NCI-H146 treated with DMSO at 0.1 percent for 48 hours (cell line): Measurements from ENCODE around the gene OMA1.
"Not testable (repeated sequence)": the region's sequence is repeated elsewhere in the genome, so short reads cannot be mapped to it uniquely, and the experiment has no call there.

ENCODE experiments used
- DNase-seq: peaks from one replicate; lab custom pipeline; 2025; ENCODE audit not compliant: unreplicated experiment; lab: John Stamatoyannopoulos, UW

Gene OMA1

DNA sequence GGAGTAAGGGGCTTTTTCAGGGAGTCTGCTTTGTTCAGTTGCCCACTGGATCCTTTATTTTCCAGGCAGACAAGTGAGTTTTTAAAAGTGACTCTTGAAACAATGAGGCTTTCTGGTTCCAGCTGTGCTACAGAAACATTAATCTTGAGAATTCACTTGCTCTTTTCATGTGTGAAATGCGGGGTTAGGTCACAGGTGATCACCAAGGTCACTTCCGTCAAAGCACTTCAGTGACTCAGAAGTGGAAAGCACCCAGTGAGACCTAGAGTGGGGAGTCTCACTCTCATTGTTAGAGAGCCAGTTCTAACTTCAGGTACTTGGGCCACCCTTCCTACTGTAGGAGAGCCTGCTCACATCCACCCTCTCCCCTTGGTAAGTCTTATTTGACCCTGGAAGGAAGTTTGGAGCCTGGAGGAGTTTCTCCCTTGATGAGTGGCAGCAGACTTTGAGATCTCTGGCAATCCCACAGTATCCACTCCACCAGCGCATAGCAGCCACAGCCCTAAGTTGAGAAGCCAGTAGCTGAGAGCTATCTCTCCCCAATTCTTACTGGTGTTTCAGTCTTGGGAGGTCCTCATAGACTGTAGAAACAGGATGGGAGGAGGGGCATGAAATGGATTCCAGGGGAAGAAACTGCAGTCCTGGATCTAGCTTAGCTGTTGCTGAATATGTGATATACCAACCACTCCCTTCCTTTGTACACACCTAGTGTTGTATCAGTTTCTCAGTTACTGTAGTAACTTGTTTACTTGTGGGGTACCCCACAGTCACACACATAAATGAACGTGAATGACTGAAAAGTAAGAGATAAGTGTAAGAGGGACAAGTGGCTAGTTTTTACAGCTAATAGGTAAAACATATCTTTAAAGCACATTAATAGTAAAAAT, 27.4 kb upstream of the OMA1 start:
- no peak for DNase-seq

DNA sequence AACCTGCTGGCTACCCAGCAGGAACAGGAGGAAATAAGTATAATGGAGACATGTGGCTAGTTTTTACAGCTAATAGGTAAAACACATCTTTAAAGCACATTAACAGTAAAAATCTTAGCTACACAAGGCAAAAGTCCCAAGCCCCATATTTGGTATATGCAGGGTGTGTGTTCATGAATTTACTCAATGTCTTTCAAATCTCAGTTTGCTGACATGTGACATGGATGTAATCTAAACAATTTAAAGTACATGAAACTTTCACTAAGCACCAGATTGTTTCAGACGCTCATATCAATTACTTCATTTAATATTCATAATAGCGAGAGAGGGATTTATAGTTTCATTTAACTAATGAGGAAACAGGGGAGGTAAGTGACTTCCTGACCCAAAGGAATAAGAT, 26.6 kb upstream of the OMA1 start:
- no peak for DNase-seq

DNA sequence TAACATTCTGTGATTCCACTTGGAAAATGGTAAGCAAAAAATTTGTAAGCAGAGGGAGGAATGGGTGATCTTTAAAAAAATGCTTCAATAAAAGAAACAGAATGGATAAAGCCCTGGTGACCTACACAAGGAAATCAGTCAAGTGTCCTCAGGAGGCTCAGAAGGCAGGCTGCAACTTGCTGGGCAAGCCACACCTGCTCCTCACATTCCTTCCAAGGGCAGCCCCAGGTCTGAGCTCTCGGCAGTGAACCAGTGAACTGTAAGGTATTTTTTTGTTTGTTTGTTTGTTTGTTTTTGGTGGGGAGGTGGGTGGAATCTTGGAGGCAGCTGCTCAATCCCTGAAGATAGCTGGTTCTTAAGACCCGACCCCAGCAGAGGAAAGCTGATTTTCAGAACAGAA, 26.2 kb upstream of the OMA1 start:
- no peak for DNase-seq

DNA sequence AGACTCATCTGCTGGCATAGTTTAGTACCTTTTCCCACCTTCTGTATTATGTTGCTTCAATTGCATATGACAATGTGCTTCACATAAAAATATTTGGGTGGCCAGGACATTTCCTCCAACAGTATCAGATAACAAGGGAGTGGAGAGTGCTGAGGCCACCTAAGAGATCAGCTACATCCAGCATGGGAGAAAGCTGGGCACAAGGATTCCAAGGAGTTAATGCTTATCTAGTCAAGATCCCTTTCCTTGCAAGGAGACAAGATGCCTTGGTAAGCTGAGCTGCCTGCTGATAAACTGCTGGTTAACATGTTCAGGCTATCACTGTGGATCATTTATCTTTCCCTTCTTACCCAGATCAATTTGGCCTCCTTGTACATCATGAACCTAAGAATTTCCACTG, 25.1 kb upstream of the OMA1 start:
- DNase-seq = no peak

DNA sequence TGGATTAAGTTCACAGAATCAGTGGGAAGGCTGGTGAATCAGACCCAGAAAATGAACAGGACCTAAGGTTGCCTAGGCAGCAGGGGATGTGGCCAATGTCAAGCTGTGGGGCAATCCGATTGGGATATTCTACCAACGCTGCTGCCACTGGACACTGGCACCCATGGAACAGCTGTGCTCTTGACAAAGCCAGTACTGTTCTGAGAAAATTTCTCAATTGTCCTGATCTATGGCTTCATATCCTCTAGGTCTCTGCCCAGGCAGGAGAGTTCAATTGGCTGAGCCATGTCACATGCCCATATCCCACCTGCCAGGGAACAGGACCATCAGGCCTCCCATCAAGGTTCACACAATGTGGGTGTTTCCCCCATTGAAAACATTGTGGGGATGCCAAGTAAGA, 24.3 kb upstream of the OMA1 start:
- DNase-seq = no peak

DNA sequence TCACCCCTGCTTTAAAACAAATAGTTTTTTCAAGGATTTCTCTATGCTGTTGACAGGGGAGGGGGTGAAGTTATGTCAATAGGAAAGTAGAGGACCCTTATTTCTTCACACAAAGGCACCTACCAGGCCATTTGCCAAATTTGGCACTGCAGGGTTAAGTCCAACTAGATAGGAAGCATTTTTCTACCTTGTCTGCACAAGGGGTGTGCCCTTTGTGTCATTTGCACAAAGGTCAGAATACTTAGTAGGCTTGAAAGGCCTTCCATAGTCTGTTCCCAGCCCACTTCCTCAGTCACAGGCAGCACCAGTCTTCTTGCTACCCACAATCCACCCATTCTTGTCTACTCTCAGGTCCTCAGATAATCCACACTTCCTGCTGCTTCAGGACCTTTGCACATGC, 23.6 kb upstream of the OMA1 start:
- DNase-seq = no peak

DNA sequence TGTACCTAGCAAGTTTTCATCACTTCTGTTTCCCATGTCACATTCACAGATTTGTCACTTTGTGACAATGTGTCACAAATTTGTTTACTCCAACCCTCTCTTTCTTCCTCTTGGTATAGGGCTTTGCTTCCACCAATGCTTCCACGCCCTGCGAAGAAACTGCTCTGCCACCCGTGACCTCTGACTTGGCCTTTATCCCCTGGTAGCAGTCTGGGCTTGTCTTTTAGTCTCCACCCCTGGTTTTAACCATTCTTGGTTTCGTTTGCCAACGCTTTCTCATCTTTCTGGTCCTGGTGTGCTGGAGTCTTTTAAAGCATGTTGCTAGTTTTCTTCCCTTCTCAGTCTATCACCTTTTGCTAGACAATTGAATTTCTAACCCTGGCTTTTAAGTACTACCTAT, 22.4 kb upstream of the OMA1 start:
- no peak for DNase-seq

DNA sequence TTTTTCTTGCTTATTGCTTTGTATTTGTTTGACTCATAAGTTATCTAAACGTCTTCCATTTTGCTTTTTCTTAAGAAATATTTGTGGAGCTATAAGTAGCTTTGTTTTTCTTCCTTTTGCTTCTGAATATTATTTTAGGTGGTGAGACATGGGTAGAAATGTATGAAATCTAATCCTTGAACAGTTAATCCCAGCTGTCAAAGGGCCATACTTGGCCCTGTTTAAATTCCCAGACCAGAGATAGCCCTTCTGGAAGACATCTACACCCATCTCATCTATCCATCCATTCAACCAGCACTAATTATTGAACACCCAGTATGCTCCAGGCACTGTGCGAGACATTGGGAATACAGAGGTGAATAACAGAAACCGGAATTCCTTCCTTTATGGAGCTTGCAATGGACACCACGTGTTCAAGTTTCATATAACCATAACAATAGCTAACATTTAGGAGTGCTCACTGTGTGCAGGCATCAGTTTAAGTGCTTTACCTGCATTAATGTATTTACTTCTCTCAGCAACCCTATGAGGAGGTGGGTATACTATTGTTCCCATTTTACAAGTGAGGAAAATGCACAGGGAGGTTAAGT, 21.8 kb upstream of the OMA1 start:
- DNase-seq = no peak

DNA sequence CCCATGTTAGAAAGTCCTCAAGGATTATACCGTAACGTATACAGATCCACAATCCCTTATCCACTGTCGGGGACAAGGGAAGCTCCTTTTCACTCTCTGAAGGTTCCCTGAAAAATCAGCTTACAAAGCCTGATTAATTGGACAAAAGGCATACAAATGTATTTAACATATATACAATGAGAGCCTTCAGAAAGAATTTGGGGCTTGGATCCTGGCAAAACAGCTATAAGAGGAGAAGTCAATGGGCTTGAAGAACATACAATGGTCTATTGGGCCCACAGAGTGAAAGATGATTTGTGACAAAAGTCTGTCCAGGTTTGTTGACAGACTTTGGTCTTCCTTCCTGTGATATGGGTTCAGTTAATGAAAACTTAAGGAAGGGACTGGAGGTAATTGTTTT, 19.8 kb upstream of the OMA1 start:
- DNase-seq = no peak

DNA sequence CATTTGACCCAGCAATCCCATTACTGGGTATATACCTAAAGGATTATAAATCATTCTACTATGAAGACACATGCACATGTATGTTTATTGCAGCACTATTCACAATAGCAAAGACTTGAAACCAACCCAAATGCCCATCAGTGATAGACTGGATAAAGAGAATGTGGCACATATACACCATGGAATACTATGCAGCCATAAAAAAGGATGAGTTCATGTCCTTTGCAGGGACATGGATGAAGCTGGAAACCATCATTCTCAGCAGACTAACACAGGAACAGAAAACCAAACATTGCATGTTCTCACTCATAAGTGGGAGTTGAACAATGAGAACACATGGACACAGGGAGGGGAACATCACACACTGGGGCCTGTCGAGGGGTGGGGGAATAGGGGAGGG, 17.2 kb upstream of the OMA1 start:
- not testable (repeated sequence) for DNase-seq

DNA sequence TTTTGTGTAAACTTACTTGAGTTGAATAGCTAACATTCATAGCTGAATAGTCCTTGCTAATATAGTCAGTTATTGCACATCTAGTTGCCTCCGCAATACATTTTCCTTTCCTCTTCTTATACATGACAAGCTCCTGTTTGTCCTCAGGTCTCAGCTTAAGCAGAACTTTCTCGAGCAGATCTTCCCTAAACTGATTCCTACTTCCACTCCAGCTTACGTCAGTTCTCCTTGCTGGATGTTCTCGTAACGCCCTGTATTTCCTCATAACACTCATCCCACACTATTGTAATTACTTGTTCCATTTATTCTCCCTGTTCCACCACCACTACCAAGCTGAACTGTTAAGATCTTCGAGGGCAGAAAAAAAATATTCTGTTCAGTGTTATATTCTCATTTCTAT, 15.1 kb upstream of the OMA1 start:
- DNase-seq = no peak

DNA sequence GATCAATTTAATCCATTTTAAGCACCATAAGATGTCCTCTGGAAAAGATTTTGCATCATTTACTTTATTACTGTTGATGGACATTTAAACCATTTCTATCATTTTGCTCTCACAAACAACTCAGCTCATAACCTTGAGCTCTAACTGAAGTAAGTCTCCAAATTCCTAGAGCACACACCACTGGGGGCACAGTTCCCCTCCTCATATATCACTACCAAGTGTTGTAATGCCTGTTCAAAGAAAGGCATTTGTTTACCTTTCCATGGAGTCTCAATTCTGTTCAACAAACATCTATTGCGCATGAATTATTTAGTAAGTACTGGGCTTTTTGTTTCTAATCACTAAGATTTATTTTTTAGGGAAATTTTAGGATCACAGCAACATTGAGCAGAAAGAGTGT, 8.9 kb upstream of the OMA1 start:
- no peak for DNase-seq

DNA sequence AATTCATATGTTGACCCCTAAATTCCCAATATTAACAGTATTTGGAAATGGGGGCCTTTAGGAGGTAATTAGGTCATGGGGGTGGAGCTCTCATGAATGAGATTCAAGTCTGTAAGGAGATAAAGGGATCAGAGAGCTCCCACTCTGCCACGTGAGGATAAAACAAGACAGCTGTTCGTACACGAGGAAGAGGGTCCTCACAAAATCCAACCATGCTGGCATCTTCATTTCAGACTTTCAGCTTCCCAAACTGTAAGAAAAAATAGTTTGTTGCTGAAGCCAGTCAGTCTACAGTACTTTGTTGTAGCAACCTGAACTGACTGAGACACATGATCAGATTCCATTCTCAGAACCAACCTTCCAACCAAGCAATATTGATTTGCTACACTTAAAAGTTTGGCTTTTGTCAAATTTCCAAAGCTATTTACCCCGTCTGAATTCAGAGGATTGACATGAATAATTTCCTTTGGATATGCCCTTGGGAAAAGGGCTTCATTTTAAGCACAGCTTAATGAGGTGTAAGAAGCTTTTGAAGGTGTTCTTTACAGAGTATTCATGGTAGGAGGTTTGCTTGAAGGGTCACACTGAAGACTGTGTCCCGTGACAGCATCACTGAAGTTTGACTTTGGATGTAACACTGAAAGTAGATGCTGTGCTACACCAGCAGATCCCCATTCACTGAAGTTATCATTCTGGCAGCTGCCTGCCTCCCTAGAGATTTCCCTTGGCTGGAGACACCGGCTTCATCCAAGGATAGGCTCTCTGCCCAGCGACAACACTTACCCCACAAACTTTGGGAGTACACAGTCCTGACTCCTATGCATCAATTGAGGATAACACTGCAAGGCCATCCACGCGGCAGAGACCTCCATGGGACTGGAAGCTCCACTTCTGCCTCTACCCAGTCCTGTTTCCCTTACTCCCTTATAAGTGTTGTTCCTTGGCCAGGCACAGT, 4.9 kb upstream of the OMA1 start:
- no peak for DNase-seq

DNA sequence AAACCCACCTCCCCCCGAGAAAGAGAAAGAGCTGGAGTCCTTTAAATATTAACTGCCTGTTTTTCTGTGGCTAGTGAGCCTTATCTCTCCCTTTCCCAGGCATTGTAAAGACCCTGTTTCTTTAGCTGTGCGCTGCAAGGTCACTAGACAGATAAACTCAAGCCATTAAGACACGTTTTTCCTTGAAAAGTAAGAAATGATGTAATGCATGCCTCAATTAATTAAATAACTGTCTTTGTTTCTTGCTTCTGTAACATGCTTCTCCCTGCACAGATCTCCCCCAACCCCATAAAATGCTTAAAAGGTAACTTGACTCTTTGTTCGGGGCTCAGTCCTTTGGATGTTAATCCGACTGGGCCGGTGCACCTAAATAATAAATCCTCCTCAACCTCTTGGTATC, 2.8 kb upstream of the OMA1 start:
- not testable (repeated sequence) for DNase-seq

DNA sequence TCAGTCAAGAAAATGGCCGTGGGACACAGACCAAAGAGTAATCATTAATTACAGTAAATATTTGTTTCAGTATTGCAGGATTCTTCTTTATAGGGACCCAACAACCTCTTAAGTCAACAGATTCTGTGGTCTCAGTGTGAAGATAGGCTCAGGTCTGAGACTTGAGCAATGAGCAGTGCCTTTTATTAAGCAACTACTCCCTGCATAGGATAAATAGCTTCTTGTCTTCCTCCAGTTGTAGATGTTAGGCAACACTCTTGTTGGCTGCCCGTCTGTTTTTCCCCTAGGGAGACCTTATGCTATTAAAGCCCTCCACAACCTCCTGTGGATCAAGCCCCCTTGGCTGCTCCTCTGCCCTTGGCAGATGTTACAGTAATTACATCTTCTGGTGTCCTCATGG, 1.8 kb upstream of the OMA1 start:
- no peak for DNase-seq

DNA sequence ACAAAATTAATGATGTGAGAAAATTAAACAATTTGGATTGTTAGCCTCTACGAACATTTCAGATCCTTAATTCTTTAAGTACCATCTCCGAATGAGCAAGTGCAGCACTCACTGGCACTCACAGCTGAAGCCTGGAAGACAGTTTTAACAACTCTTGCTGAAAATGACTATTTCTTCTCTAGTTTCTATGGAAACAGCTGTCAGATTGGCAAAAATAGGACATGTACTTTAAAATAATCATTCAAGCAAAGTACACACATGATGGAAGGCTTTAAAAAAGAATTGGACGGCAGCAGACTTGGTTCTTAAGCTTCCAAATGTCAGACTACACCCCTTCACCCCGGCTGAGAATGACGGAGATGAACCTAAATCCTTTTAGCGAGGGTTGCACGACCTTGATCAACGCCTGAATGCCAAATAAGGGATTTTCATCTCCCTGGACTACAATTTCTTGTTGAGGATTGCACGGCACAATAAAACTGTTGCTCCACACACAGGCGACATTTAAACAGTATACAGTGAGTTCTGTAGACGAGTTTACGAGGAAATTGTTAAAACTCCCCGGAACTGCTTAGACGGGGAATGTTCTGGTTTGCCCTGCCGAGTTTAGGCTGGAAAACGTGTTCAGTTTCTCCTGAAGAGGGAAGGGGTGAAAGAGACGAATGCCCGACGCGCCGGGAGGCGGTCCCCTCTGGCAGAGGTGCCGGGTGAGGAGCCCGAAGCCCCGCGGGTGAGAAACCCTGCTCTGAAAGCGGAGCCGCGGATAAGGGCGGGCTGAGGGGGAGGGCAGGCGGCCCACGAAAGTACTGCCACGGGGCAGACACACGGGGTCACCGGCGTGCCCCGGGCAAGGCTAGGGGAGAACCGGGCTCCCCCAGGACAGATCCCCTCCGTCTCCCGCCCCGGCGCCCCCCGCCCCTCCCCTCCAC, 671 bp downstream of the OMA1 start:
- peak; percentile 49 for DNase-seq

DNA sequence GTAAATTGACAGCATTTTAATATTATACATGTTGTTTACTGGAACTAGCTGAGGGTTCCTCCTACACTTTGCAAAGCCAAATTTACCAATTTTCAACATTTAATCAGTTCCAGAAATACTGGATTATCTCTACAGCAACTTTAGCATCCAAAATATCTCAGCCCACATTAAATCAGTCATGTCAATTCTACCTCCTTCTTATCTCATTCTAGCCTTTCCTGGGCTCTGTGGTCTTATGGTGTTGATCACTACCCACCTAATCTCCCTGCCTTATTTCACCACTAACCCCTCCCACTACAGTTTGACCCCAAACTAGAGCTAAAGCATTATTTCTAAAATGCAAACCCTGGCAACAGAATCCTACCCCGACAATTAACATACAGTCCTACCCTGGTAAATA, 3.3 kb downstream of the OMA1 start:
- no peak for DNase-seq

DNA sequence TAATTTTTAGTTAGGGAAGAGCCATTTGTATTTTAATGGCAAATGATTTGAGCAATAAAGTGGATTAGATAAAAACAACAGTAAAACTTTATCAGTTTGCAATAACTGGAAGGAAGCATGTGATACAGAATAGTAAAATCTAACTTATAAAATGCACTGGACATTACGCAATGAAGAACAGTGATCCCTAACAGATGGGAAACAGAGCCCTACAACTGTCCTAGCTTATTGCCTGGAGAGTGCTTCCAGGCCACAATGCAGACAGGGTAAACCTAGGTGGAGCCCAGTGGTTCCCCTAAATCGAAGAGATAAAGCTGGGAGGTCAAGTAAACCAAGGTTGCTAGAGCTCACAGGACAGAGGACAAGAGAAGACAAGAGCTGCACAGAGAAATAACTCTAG, 7.0 kb downstream of the OMA1 start:
- DNase-seq = no peak

DNA sequence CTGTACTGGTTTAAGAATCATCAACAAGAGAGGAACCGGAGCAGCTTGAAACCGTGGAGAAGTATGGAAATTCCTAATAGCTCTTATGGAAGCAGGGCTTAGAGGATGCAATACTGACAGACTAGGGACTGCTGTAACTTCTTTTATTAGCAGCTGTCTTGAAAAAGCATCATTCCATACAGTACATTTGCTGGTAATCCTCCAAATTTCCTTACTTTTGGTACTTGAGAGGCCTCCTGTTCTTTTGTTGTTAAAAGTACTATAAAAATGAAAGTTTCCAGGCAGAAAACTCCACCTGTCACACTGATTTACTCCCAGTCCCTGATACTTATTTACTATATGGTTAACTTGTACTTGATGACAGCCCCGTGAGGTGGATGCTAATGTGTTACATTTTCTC, 7.7 kb downstream of the OMA1 start:
- no peak for DNase-seq

DNA sequence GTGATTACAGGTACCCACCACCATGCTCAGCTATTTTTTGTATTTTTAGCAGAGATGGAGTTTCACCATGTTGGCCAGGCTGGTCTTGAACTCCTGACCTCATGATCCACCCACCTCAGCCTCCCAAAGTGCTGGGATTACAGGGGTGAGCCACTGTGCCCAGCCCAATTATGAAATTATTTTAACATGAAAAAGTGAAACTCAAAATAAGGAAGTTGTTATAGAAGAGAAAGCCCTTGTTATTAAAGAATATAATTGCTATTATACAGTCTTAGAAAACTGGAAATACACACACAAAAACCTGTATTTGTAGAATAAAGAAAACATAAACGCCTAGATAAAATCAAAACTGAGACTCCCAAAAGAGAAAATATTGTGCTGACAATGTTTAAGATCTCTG, 14.7 kb downstream of the OMA1 start:
- not testable (repeated sequence) for DNase-seq

DNA sequence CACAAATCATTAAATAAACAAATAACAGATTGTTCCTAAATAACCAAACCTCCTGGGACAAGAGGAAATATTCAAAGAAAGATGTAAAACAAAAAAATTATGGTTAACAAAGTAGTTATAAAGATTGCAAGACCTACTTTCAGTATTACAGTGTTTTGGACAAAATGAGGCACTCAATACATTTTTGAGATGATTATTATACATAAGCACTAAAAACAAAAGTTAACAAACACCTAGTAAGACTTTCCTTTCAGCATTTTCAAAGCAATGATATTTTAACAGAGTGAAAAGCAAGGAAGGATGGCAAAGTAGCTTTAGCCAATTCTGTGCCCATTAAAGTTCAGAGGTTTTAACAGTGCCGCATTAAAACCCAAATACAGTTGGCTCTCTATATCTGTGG, 17.2 kb downstream of the OMA1 start:
- no peak for DNase-seq
